Peyer's patch (tissue), 4 donors: ENCODE measurements around the gene ZNF747.

Experiments used
- POLR2A ChIP-seq, 2 donors: fragments of 450-650 bp; IDR thresholded peaks; one replicate each; pipeline ENCODE4 v1.5.1; 2017; ENCODE audit warnings: antibody characterized with exemption in 2 of 2, mild to moderate bottlenecking in 2 of 2, moderate library complexity in 2 of 2
- TF ChIP-seq, protein P1 (sequence below), 6 experiments: fragments of 450-650 bp in 4 of 6; fragments of 200-600 bp in 2 of 6; sonication (generic) in 1 of 6; IDR thresholded peaks; one replicate each; pipeline ENCODE4 v1.5.1; 2017 to 2019; ENCODE audit warnings: antibody characterized with exemption in 6 of 6, mild to moderate bottlenecking in 3 of 6, moderate library complexity in 1 of 6

DNA sequence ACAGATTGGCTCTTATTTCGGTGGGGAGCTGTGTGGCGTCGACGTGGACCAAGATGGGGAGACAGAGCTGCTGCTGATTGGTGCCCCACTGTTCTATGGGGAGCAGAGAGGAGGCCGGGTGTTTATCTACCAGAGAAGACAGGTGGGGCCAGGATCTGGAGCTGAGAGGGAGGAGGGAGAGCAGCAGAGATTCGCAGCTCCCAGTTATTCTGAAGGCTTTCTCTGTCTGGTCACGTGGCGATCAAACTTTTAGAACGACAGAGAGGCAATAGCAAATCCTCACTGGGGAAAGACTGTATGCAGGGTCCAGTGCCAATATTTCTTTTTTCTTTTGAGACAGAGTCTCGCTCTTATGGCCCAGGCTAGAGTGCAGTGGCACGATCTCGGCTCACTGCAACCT lies 39.9 kb downstream of the ZNF747 start:
- TF ChIP-seq, protein P1, sequence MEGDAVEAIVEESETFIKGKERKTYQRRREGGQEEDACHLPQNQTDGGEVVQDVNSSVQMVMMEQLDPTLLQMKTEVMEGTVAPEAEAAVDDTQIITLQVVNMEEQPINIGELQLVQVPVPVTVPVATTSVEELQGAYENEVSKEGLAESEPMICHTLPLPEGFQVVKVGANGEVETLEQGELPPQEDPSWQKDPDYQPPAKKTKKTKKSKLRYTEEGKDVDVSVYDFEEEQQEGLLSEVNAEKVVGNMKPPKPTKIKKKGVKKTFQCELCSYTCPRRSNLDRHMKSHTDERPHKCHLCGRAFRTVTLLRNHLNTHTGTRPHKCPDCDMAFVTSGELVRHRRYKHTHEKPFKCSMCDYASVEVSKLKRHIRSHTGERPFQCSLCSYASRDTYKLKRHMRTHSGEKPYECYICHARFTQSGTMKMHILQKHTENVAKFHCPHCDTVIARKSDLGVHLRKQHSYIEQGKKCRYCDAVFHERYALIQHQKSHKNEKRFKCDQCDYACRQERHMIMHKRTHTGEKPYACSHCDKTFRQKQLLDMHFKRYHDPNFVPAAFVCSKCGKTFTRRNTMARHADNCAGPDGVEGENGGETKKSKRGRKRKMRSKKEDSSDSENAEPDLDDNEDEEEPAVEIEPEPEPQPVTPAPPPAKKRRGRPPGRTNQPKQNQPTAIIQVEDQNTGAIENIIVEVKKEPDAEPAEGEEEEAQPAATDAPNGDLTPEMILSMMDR (IDR thresholded peaks at IDR 0.05), result no peak
- no peak for TF ChIP-seq POLR2A (IDR thresholded peaks at IDR 0.05)
